Colonic mucosa (tissue), 4 donors: Measurements from ENCODE around the gene ATRX. TPM values are rescaled to one million over a fixed set of nuclear protein-coding genes. Genes with fewer than 3 reads are reported as not detected.
"Not testable (repeated sequence)": the region's sequence is repeated elsewhere in the genome, so short reads cannot be mapped to it uniquely, and the experiment has no call there.

ENCODE experiments used
- DNase-seq: peaks from one replicate; pipeline ENCODE4 v3.0.0-alpha.2; 2020
- H3K27ac ChIP-seq: fragments of 200-600 bp; one replicate; pipeline ENCODE4 v1.8.0; 2021
- H3K27me3 ChIP-seq: fragments of 200-600 bp; one replicate; pipeline ENCODE4 v1.8.0; 2021
- H3K36me3 ChIP-seq: fragments of 200-600 bp; one replicate; pipeline ENCODE4 v1.8.0; 2021
- H3K4me1 ChIP-seq: fragments of 200-600 bp; one replicate; pipeline ENCODE4 v1.8.0; 2021; ENCODE audit warnings: mild to moderate bottlenecking
- H3K4me3 ChIP-seq: fragments of 200-600 bp; one replicate; pipeline ENCODE4 v1.8.0; 2021
- H3K9ac ChIP-seq, 2 donors: one replicate each; pipeline ENCODE4 v1.7.0; 2013; ENCODE audit warnings: control low read depth in 2 of 2, low read depth in 2 of 2, low read length in 2 of 2
- H3K9me3 ChIP-seq: fragments of 200-600 bp; one replicate; pipeline ENCODE4 v1.8.0; 2021
- intact Hi-C: fragments of 100-400 bp; cut with DNase I; formaldehyde crosslinking; loops from one replicate; pipeline ENCODE4 v1.14.1; 2022
- total RNA-seq, 2 donors: library from RNA; stranded (reverse); fragmentation: NEBNext Ultra II Directional in 1 of 2; extraction: Animal tissue kit (Norgen Biotek cat#: 25700) in 1 of 2; gene quantifications; one replicate each; pipeline ENCODE4 v1.2.1, GENCODE V29; 2021
- TF ChIP-seq, protein P1 (sequence below): fragments of 200-600 bp; IDR thresholded peaks from one replicate; pipeline ENCODE4 v1.8.0; 2022; ENCODE audit warnings: antibody characterized with exemption, mild to moderate bottlenecking
- donor health status: healthy.
- donor health status: DM: no; HTN: no; CAD: no.
- donor health status: DM: no; HTN: no; CAD: no.

The ATRX gene, protein sequence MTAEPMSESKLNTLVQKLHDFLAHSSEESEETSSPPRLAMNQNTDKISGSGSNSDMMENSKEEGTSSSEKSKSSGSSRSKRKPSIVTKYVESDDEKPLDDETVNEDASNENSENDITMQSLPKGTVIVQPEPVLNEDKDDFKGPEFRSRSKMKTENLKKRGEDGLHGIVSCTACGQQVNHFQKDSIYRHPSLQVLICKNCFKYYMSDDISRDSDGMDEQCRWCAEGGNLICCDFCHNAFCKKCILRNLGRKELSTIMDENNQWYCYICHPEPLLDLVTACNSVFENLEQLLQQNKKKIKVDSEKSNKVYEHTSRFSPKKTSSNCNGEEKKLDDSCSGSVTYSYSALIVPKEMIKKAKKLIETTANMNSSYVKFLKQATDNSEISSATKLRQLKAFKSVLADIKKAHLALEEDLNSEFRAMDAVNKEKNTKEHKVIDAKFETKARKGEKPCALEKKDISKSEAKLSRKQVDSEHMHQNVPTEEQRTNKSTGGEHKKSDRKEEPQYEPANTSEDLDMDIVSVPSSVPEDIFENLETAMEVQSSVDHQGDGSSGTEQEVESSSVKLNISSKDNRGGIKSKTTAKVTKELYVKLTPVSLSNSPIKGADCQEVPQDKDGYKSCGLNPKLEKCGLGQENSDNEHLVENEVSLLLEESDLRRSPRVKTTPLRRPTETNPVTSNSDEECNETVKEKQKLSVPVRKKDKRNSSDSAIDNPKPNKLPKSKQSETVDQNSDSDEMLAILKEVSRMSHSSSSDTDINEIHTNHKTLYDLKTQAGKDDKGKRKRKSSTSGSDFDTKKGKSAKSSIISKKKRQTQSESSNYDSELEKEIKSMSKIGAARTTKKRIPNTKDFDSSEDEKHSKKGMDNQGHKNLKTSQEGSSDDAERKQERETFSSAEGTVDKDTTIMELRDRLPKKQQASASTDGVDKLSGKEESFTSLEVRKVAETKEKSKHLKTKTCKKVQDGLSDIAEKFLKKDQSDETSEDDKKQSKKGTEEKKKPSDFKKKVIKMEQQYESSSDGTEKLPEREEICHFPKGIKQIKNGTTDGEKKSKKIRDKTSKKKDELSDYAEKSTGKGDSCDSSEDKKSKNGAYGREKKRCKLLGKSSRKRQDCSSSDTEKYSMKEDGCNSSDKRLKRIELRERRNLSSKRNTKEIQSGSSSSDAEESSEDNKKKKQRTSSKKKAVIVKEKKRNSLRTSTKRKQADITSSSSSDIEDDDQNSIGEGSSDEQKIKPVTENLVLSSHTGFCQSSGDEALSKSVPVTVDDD (N-terminal part only)
- total RNA-seq, result 10 to 100 TPM; 44.2 to 57.0 TPM

DNA sequence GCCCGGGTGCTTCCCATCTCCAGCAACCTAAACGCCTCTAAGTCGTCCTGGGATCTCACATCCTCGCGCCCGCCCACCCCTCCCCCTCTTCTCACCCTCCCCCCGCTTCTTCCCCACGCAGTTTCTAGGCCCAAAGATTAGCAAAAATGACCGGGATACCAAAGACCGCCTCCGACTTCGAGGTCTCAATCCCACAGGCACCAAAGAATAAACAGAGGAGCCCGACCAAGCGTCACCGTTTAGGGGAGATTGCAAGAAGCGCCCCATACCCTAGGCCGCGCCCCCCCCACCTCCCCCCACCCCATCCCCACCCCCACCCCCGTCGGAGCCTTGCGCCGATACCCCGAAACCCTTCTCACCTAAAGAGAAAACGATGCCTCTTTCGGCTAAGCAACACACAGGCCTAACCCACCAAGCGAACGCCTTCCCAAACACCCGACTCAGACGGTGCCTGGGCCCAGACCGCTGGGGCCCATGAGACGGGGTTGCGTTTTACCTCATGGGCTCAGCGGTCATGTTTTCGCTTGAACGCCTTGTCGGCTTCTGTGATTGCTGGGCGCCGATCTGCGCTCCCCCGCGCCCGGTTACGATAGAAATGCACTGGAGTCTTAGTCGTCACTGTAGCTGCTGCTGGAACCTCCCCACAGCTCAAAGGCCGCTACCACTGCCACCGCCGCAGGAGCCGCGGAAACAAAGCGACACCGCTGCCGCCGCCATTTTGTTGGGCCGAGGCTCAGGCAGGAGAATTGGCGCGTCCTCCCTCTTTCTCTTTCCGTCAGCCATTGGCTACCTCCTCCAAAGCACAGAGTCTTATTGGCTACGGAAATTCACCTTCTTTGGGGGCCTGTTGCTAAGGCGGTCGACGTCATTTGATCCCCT, at the start of gene ATRX:
Gene ATRX, minus strand, starts transcription at position 731 of the 879 bp plus-strand sequence. Its CDS starts 215 bp downstream, at position 516.
- intact Hi-C loops, result no loop called here
- Histone ChIP-seq H3K27ac (peak within 1 kb of the TSS; percentile 85), H3K27me3 (no peaks in the 10 kb centered on the region), H3K4me1 (no peaks in the 10 kb centered on the region), H3K9ac (peak within 1 kb of the TSS; percentile 73 to 85), H3K4me3 (peak within 1 kb of the TSS; percentile 49), H3K36me3 (no peaks in the 10 kb centered on the region), H3K9me3 (no peaks in the 10 kb centered on the region)
- DNase-seq, result peak; percentile 73
- TF ChIP-seq, protein P1, sequence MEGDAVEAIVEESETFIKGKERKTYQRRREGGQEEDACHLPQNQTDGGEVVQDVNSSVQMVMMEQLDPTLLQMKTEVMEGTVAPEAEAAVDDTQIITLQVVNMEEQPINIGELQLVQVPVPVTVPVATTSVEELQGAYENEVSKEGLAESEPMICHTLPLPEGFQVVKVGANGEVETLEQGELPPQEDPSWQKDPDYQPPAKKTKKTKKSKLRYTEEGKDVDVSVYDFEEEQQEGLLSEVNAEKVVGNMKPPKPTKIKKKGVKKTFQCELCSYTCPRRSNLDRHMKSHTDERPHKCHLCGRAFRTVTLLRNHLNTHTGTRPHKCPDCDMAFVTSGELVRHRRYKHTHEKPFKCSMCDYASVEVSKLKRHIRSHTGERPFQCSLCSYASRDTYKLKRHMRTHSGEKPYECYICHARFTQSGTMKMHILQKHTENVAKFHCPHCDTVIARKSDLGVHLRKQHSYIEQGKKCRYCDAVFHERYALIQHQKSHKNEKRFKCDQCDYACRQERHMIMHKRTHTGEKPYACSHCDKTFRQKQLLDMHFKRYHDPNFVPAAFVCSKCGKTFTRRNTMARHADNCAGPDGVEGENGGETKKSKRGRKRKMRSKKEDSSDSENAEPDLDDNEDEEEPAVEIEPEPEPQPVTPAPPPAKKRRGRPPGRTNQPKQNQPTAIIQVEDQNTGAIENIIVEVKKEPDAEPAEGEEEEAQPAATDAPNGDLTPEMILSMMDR, result no peak

DNA sequence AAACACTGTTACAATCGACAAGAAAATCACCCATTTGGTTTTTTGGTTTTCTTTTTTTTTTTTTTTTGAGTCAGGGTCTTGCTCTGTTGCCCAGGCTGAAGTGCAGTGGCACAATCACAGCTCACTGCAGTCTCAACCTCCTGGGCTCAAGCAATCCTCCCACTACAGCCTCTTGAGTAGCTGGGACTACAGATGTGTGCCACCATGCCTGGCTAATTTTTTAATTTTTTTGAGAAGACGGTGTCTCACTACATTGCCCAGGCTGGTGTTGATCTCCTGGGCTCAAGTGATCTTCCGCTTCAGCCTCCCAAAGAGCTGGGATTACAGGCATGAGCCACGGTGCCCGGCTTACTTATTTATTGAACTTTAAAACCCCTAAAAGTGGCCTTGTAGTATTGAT, 45.5 kb upstream of the ATRX start:
- DNase-seq, intact Hi-C loops, H3K9me3 ChIP-seq, H3K4me3 ChIP-seq, H3K9ac ChIP-seq, H3K4me1 ChIP-seq, H3K27ac ChIP-seq, H3K27me3 ChIP-seq, H3K36me3 ChIP-seq: not testable (repeated sequence)

DNA sequence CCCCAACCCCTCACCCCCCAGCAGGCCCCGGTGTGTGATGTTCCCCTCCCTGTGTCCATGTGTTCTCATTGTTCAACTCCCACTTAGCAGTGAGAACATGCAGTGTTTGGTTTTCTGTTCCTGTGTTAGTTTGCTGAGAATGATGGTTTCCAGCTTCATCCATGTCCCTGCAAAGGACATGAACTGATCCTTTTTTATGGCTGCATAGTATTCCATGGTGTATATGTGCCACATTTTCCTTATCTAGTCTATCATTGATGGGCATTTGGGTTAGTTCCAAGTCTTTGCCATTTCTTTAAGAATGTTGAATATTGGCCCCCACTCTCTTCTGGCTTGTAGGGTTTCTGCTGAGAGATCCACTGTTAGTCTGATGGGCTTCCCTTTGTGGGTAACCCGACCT, 36.0 kb upstream of the ATRX start:
- H3K27ac ChIP-seq, H3K9ac ChIP-seq, H3K36me3 ChIP-seq, H3K27me3 ChIP-seq, H3K4me3 ChIP-seq, DNase-seq, H3K9me3 ChIP-seq, H3K4me1 ChIP-seq, intact Hi-C loops: not testable (repeated sequence)

DNA sequence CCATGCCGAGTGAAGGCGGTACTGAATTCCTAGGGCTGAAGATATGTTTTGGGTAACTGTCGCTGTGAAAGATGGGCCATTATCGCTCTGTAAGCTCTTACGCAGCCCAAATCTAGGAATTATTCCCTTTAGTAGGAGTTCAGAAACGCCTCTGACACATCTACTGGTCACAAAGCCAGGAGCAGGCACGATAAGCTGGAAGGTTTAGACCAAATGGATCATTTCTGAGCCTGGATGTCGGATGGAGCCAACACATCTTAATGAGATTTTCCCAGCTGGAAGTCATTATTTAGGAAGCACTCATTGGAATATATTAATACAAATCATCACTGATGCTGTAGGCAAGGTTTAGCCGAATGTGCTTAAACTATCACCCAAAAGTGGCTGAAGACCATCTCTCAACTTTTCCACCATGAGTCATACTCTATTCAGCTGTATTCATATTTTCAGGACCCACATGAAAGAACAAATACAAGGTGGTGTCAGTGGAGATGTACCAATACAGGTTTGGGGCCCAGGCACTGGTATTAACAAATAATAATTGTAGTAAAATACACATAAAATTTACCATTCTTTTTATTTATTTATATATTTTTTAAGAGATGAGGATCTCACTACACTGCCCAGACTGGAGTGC, 34.2 kb upstream of the ATRX start:
- H3K4me3 ChIP-seq, result no peak overlapping the region
- H3K9me3 ChIP-seq, result no peaks in the 10 kb centered on the region
- H3K36me3 ChIP-seq, result no peaks in the 10 kb centered on the region
- no peak overlapping the region for H3K9ac ChIP-seq
- no peak overlapping the region for H3K27ac ChIP-seq
- H3K27me3 ChIP-seq, result no peaks in the 10 kb centered on the region
- intact Hi-C loops, result no loop called here
- TF ChIP-seq, protein P1, result no peak
- no peak for DNase-seq
- H3K4me1 ChIP-seq, result no peaks in the 10 kb centered on the region

DNA sequence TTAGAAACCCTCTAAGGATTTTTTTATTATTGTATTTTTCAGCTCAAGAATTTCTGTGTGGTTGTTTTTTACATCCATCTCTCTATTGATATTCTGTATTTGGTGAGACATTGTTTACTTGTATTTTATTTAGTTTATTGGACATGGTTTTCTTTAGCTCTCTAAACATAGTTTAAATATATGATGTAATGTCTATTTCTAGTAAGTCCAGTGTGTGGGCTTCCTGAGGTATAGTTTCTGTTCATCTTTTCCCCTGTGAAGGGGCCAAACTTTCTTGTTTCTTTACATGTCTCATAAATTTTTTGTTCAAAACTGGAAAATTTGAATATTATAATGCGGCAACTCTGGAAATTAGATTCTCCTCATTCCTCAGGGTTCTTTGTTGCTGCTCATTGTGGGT, 28.2 kb upstream of the ATRX start:
- Histone ChIP-seq H3K4me1 (no peaks in the 10 kb centered on the region), H3K4me3 (no peak overlapping the region), H3K27me3 (no peaks in the 10 kb centered on the region), H3K9ac (no peak overlapping the region), H3K27ac (no peak overlapping the region), H3K9me3 (no peaks in the 10 kb centered on the region), H3K36me3 (no peaks in the 10 kb centered on the region)
- no peak for DNase-seq
- intact Hi-C loops, result no loop called here
- TF ChIP-seq, protein P1, result no peak
